Hepatocyte (in vitro differentiated cells): ENCODE measurements around the gene GBP3.

ENCODE experiments used
- CTCF ChIP-seq: fragments of 200-600 bp; sonication (generic); IDR thresholded peaks from 2 replicates; pipeline ENCODE4 v1.5.1; 2016; ENCODE audit warnings: antibody characterized with exemption, mild to moderate bottlenecking; ENCODE audit not compliant: poor library complexity
- EZH2 ChIP-seq: fragments of 200-600 bp; sonication (generic); IDR thresholded peaks from 2 replicates; pipeline ENCODE4 v1.6.1; 2016; ENCODE audit warnings: antibody characterized with exemption, mild to moderate bottlenecking, borderline replicate concordance

- TF ChIP-seq CTCF, result no peak
- TF ChIP-seq EZH2, result no peak
These were observed 19.1 kb upstream of the GBP3 start for GRCh38 chr1:89041721-89042120.
